Left lobe of liver (tissue), 2 donors: ENCODE measurements around the gene FSTL5. TPM values are rescaled to one million over a fixed set of nuclear protein-coding genes. Genes with fewer than 3 reads are reported as not detected.

ENCODE experiments used
- ATAC-seq: fragments of 200-7000 bp; cut with Tn5 transposase; one replicate; pipeline ENCODE4 v1.9.1; 2020; ENCODE audit warnings: mild to moderate bottlenecking, moderate library complexity
- DNase-seq: peaks from one replicate; pipeline ENCODE4 v3.0.0-alpha.2; 2020; ENCODE audit warnings: low spot score
- total RNA-seq: library from RNA; stranded (reverse); gene quantifications from one replicate; pipeline ENCODE4 v1.2.1, GENCODE V29; 2021
- donor health status: DM: no; HTN: no; CAD: no; lungs with moderate emphysema.
- donor health status: DM: no; HTN: yes; CAD: no.

FSTL5 gene
- total RNA-seq, 1 donor from 2014 or later: 0.68 TPM

- no peak for DNase-seq
- no peak for ATAC-seq
These were observed 282.4 kb downstream of the FSTL5 start for GRCh38 chr4:161881370-161881769.

GRCh38 chr4:161869511-161869910, 294.3 kb downstream of the FSTL5 start:
- ATAC-seq (peak; percentile 64), DNase-seq (no peak)

GRCh38 chr4:161856711-161857326, 307.0 kb downstream of the FSTL5 start:
- DNase-seq (no peak), ATAC-seq (no peak)

GRCh38 chr4:161850631-161851030, 313.2 kb downstream of the FSTL5 start:
- no peak for ATAC-seq

GRCh38 chr4:161841759-161842158, 322.0 kb downstream of the FSTL5 start:
- DNase-seq: no peak
- no peak for ATAC-seq

More at GRCh38 chr4:161850631-161851030, 313.2 kb downstream of the FSTL5 start:
- DNase-seq: no peak

GRCh38 chr4:161829591-161829990, 334.2 kb downstream of the FSTL5 start:
- DNase-seq (no peak), ATAC-seq (no peak)

GRCh38 chr4:161828061-161828460, 335.7 kb downstream of the FSTL5 start:
- DNase-seq (no peak), ATAC-seq (peak; percentile 96)

GRCh38 chr4:161827013-161827412, 336.8 kb downstream of the FSTL5 start:
- no peak for ATAC-seq
- DNase-seq: no peak

- no peak for ATAC-seq
These were observed 340.4 kb downstream of the FSTL5 start for GRCh38 chr4:161823450-161823849.

GRCh38 chr4:161822174-161822573, 341.6 kb downstream of the FSTL5 start:
- ATAC-seq: no peak
- DNase-seq: no peak

More at GRCh38 chr4:161823450-161823849, 340.4 kb downstream of the FSTL5 start:
- DNase-seq: no peak

- DNase-seq: no peak
- no peak for ATAC-seq
These were observed 345.9 kb downstream of the FSTL5 start for GRCh38 chr4:161817914-161818313.

GRCh38 chr4:161816958-161817357, 346.8 kb downstream of the FSTL5 start:
- no peak for ATAC-seq
- DNase-seq: no peak

- no peak for DNase-seq
- no peak for ATAC-seq
These were observed 348.0 kb downstream of the FSTL5 start for GRCh38 chr4:161815841-161816240.

- ATAC-seq: no peak
- DNase-seq: no peak
These were observed 349.9 kb downstream of the FSTL5 start for GRCh38 chr4:161813889-161814288.

- ATAC-seq: no peak
- no peak for DNase-seq
These were observed 350.4 kb downstream of the FSTL5 start for GRCh38 chr4:161813389-161813788.

- DNase-seq: no peak
- no peak for ATAC-seq
These were observed 360.6 kb downstream of the FSTL5 start for GRCh38 chr4:161803171-161803570.

GRCh38 chr4:161799710-161800109, 364.1 kb downstream of the FSTL5 start:
- ATAC-seq: no peak

GRCh38 chr4:161792991-161793390, 370.8 kb downstream of the FSTL5 start:
- ATAC-seq (no peak), DNase-seq (no peak)

More at GRCh38 chr4:161799710-161800109, 364.1 kb downstream of the FSTL5 start:
- DNase-seq: no peak

GRCh38 chr4:161791796-161792556, 371.8 kb downstream of the FSTL5 start:
- no peak for ATAC-seq
- no peak for DNase-seq

GRCh38 chr4:161767116-161767515, 396.7 kb downstream of the FSTL5 start:
- ATAC-seq (no peak), DNase-seq (no peak)

- ATAC-seq: no peak
- DNase-seq: no peak
These were observed 401.0 kb downstream of the FSTL5 start for GRCh38 chr4:161762796-161763195.

- ATAC-seq (no peak), DNase-seq (no peak)
These were observed 403.8 kb downstream of the FSTL5 start for GRCh38 chr4:161760008-161760407.
